Right kidney (tissue), 1 donor: ENCODE data around the gene KRT2.

Experiments used
- DNase-seq: peaks from one replicate; pipeline ENCODE4 v3.0.0-alpha.2; 2016

Gene KRT2

DNA sequence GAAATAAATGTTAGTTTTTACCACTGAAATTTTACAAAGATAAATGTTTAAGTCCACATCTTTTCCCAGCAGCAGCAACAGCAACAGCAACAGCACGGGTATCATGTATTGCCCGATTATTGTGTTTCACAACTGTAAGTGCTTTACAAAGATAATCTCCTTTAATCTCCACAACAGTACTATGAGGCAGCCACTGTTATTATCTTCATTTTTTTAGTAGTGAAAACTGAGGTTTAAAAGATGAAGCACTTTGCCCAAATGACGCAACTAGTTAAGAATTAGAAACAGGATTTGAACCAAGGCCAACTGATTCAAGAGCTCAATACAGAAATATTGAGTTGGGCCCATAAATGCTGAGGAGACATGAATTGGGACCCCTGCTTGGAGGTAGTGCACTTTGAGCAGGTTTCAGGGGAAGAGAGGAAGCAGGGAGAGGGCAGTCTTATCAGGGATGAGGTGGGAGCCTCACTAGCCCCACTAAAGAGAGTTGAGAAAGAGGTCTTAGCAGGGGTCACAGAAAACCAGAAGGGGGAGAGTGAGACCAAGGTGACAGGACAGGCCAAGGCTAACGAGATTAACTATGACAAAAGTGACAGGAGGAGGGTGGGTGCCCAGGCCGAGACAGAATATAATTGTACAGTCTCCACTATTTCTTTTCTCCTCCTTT is 15.3 kb downstream of the KRT2 start:
- DNase-seq: no peak

- no peak for DNase-seq
Observed at GRCh38 chr12:52636189-52636588, 15.8 kb downstream of the KRT2 start.

- no peak for DNase-seq
Observed at GRCh38 chr12:52634266-52635056, 17.6 kb downstream of the KRT2 start.

DNA sequence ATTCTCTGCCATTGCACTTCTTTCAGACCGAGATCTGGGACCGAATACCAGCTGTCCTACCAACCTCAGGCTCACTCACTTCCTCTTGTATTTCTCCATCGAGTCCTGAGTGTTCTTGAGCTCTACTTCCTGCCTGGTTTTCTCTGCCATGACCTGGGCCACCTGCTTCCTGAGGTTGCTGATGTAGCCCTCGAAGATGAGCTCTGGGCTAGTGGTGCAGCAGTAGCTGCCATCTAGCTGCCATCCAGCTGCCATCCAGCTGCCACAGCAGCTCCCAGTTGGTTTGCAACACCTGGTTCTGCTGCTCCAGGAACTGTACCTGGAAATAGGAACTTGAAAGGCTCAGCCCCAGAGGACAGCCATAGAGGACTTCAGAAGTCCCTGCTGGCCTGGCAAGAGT is 18.6 kb downstream of the KRT2 start:
- no peak for DNase-seq

DNA sequence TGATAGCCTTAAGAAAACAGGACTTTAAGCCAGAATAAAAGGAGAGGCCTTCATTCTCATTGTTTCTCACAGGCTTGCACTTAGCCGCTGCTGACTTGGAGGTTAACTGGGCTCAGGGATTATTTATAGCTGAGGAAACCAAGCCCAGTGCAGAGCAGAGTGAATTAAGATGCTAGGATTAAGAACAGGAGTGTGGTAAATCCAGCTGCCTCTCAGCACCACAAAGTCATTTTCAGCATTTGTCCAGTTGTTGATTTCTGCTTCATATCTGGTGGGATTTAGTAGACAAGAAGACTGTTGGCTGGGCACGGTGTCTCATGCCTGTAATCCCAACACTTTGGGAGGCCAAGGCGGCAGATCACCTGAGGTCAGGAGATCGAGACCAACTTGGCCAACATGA is 19.4 kb downstream of the KRT2 start:
- DNase-seq: no peak

GRCh38 chr12:52631676-52632459 is 20.1 kb downstream of the KRT2 start:
- DNase-seq: no peak

GRCh38 chr12:52631264-52631663 is 20.7 kb downstream of the KRT2 start:
- DNase-seq: no peak

DNA sequence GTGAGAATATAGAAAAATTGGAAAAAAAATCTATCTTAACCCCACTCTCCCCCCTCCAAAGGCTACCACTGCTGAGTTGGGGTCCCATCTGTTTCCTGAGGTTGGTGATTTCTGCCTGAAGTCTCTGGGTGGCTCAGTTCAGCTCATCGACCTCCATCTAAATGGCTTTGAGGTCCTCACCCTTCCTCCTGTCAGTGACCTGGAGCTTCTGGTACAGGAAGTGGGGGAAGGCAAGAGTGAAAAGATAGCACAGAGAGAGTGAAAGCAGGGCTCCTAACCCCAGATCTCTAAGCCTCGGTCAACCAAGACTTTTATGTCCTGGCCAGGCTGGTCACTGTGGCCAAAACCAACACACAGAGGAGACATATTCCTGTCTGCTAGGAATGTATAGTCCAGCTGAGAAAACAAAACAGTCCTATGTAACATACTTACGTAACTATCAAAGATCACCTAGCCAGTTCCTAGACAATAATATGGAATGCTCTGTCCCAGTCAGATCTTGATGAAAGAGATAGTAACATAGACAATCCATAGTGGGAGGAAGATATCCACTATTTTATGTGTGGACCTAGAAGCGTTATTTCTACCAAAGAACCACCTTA is 21.3 kb downstream of the KRT2 start:
- no peak for DNase-seq

DNA sequence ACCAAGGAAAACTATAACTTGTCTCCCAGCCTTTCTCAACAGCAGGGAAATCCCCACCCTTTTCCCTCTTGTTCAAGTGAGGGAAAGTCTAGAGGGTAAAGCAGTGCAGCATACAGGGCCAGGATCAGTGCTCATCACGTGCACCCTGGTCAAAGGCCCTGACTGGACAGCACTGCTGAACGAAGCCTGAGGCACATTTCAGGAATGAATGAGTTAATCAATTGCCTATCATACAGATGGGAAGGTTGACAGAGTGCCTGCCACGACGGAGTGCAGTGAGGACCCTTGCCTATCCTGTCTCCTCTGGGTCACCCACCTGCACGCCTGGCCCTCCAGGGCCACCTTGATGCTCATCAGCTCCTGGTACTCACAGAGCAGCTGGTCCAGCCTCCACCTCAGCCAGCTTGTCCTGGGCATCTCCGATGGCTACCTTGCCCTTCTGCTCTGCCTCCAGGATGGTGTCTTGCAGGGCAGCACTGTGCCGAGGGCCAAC is 22.0 kb downstream of the KRT2 start:
- DNase-seq: no peak

DNA sequence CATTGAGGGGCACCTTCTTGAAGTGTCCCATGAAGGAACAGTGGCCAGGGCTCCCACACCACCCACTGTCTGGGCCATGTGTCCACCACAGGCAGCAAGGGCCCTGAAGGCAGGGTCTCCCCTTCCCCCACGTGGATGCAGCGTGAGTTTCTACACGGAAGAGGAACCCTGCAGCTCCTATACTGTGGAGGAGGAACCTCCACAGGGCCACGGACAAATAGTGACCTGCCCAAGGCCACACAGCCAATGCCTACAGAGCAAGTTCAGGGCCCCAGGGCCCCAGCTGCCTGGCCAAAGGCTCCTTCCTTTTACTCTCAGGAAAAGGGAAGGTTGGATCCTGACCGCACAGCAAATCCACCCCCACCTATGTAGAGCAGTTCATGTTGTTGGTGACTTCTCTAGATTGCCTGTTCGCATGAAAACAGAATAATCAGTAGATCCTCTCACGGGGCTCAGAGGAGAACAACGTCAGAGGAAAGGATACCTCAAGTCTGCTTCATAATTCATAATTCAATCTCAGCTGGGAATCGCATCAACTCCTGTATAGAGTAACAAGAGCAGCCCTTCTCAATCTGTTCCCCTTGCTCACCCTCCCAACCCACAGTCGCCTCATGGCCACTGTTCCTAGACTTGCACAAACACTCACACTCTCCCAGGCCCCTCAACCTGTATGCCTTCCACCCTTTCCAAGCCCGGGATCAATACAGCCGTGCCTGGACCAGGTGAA is 22.6 kb downstream of the KRT2 start:
- no peak for DNase-seq

DNA sequence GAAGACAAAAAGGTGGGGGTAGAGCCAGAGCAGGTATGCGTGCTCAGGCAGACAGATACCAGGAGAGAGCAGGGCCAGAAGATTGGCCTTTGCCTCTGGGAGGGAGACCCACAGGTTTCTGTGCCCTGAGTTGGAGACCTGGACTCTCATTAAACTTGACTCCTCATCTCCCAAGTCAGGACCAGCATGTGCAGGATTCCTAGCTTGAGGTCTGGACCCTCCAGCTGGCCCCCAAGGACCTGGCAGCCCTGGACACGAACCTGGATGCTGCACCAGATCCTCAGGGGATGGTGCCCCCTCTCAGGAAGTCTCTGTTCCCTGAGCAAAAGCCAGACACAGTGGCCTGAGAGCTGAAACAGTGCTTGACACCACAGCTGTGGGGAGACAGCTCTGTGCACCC is 23.2 kb downstream of the KRT2 start:
- DNase-seq: no peak

GRCh38 chr12:52628111-52628507 is 23.9 kb downstream of the KRT2 start:
- no peak for DNase-seq

GRCh38 chr12:52627395-52628110 is 24.5 kb downstream of the KRT2 start:
- DNase-seq: no peak

DNA sequence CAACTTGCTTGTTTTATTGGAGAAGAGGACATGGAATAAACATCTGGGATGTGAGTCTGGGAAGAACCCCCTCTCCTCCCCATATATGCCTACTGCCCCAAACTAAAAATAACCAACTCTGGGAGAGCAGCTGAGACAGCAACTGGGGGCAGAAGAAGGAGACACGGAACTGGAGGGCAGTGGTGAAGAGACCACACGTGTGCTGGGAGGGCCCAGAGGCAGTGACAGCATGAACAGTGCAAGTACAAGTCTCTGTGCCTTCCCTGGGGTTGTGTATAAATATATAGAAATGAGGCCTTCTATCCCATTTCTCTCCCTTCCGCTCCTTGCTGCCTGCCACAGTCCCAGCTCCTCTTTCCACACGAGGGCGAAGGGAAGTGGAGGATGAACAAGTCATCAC is 29.7 kb downstream of the KRT2 start:
- no peak for DNase-seq

- no peak for DNase-seq
Observed at GRCh38 chr12:52618866-52619265, 33.1 kb downstream of the KRT2 start.

GRCh38 chr12:52618216-52618615 is 33.8 kb downstream of the KRT2 start, which contains the start of gene KRT73:
Gene KRT73, minus strand, starts transcription at chr12:52618559. Its CDS starts 35 bp downstream, at chr12:52618524.
- no peak for DNase-seq

GRCh38 chr12:52617403-52617785 is 34.6 kb downstream of the KRT2 start:
- no peak for DNase-seq

DNA sequence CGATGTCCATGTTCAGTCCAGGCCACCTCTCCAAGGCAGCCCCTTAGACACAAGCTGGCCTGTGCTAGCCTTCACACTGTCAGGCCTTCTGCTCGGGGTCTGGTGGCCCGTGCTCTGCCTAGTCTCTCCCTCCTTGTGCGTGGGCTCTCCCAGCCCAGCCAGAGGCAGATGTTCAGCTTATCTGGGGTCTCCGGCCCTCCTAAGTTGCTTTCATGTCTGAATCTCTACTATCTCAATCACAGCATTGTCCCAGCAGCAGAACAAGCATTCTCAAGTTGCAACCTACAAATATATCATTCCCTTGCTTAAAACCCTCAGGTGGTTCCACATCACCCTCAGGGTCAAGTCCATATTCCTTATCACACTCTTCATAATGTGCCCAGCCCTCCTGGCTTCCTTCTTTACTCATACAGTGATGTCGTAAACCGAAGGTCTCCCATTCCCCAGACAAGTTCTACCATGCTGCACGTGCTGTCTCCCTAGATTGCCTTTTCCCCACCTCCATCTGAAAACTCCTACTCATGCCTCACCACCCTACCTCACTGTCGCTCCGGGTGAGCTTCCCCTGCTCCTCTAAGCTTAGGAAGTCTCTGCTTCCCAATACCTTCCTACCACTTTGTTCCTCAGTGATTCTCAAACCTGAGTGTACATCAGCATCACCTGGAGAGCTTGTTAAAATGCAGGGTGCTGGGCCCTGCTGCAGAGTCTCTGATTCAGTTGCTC is 35.2 kb downstream of the KRT2 start:
- no peak for DNase-seq

DNA sequence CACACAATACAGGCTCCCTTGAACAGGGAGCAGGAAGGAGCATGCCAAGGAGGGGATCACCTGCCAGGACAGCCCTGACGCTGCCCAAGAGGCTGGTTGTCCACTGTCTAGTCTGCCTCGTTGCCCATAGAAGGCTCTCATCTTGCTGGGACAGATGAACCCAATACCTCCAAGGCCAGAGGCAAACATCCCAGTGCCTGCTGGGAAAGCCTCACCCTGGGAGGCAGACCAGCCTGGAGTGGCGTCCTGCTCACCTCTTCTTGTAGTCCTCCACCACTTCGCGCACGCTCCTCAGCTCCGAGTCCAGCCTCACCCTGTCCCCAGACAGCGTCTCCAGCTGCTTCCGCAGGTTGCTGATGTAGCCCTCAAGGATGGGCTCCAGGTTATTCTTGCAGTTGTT is 36.1 kb downstream of the KRT2 start:
- no peak for DNase-seq

GRCh38 chr12:52615208-52615868 is 36.7 kb downstream of the KRT2 start:
- DNase-seq: no peak
